OCI-M2 (cell line): Measurements from ENCODE around the gene TAL1.

Experiments
- DNase-seq: peaks from one replicate; lab custom pipeline; 2025; ENCODE audit not compliant: unreplicated experiment; lab: John Stamatoyannopoulos, UW

TAL1 gene

GRCh38 chr1:47229886-47230691 is 1.9 kb downstream of the TAL1 start:
- DNase-seq = no peak

- DNase-seq = no peak
These were observed 2.8 kb downstream of the TAL1 start for GRCh38 chr1:47229031-47229885.

GRCh38 chr1:47228644-47229030 is 3.4 kb downstream of the TAL1 start:
- DNase-seq = no peak

- no peak for DNase-seq
These were observed 4.4 kb downstream of the TAL1 start for GRCh38 chr1:47227341-47228232.

- no peak for DNase-seq
These were observed 5.2 kb downstream of the TAL1 start for GRCh38 chr1:47226839-47227215.

- DNase-seq = no peak
These were observed 5.7 kb downstream of the TAL1 start for GRCh38 chr1:47226121-47226838.

- DNase-seq = no peak
These were observed 6.5 kb downstream of the TAL1 start for GRCh38 chr1:47225430-47226100.

- DNase-seq = no peak
These were observed 7.2 kb downstream of the TAL1 start for GRCh38 chr1:47224676-47225399.

GRCh38 chr1:47223921-47224675 is 7.9 kb downstream of the TAL1 start:
- DNase-seq = no peak

- DNase-seq = no peak
These were observed 8.7 kb downstream of the TAL1 start for GRCh38 chr1:47223174-47223920.

- no peak for DNase-seq
These were observed 9.5 kb downstream of the TAL1 start for GRCh38 chr1:47222476-47222875.

- no peak for DNase-seq
These were observed 12.3 kb downstream of the TAL1 start for GRCh38 chr1:47219590-47220220.

GRCh38 chr1:47219001-47219400 is 13.0 kb downstream of the TAL1 start:
- no peak for DNase-seq

GRCh38 chr1:47216278-47217059 is 15.6 kb downstream of the TAL1 start:
- no peak for DNase-seq

- no peak for DNase-seq
These were observed 16.3 kb downstream of the TAL1 start for GRCh38 chr1:47215713-47216112.

GRCh38 chr1:47214549-47214948 is 17.5 kb downstream of the TAL1 start:
- no peak for DNase-seq
